ENCODE measurements around the gene CD7.

The CD7 gene

GRCh38 chr17:82300228-82300627, 17.2 kb downstream of the CD7 start:
- Histone ChIP-seq H3K9ac (ENCODE audit: low read depth, low read length) (no peak overlapping the region), H3K27me3 (ENCODE audit: control insufficient read depth, insufficient read depth, low read length) (no peaks in the 10 kb centered on the region), H3K36me3 (ENCODE audit: control insufficient read depth, insufficient read depth, low read length) (no peaks in the 10 kb centered on the region), H3K9me3 (ENCODE audit: control insufficient read depth, insufficient read depth, low read length) (no peaks in the 10 kb centered on the region), H3K27ac (ENCODE audit: low read depth, low read length) (no peak overlapping the region), H3K4me1 (ENCODE audit: control insufficient read depth, insufficient read depth, low read length) (no peaks in the 10 kb centered on the region), H3K4me3 (ENCODE audit: low read depth, low read length) (no peak overlapping the region)

- H3K27ac ChIP-seq (ENCODE audit: low read depth, low read length) = no peak overlapping the region
- H3K36me3 ChIP-seq (ENCODE audit: control insufficient read depth, insufficient read depth, low read length) = no peaks in the 10 kb centered on the region
- H3K9ac ChIP-seq (ENCODE audit: low read depth, low read length) = no peak overlapping the region
- H3K4me1 ChIP-seq (ENCODE audit: control insufficient read depth, insufficient read depth, low read length) = no peaks in the 10 kb centered on the region
- no peaks in the 10 kb centered on the region for H3K9me3 ChIP-seq (ENCODE audit: control insufficient read depth, insufficient read depth, low read length)
- no peaks in the 10 kb centered on the region for H3K27me3 ChIP-seq (ENCODE audit: control insufficient read depth, insufficient read depth, low read length)
- H3K4me3 ChIP-seq (ENCODE audit: low read depth, low read length) = no peak overlapping the region
These were observed 18.0 kb downstream of the CD7 start for GRCh38 chr17:82299452-82299851.

GRCh38 chr17:82298538-82299421, 18.6 kb downstream of the CD7 start:
- H3K27me3 ChIP-seq (ENCODE audit: control insufficient read depth, insufficient read depth, low read length) = no peaks in the 10 kb centered on the region
- H3K36me3 ChIP-seq (ENCODE audit: control insufficient read depth, insufficient read depth, low read length) = no peaks in the 10 kb centered on the region
- no peak overlapping the region for H3K4me3 ChIP-seq (ENCODE audit: low read depth, low read length)
- no peak overlapping the region for H3K27ac ChIP-seq (ENCODE audit: low read depth, low read length)
- H3K4me1 ChIP-seq (ENCODE audit: control insufficient read depth, insufficient read depth, low read length) = peaks cover 2% of the 10 kb centered on the region; the same call in 1 of the 2 replicates
- H3K9ac ChIP-seq (ENCODE audit: low read depth, low read length) = no peak overlapping the region
- H3K9me3 ChIP-seq (ENCODE audit: control insufficient read depth, insufficient read depth, low read length) = no peaks in the 10 kb centered on the region

DNA sequence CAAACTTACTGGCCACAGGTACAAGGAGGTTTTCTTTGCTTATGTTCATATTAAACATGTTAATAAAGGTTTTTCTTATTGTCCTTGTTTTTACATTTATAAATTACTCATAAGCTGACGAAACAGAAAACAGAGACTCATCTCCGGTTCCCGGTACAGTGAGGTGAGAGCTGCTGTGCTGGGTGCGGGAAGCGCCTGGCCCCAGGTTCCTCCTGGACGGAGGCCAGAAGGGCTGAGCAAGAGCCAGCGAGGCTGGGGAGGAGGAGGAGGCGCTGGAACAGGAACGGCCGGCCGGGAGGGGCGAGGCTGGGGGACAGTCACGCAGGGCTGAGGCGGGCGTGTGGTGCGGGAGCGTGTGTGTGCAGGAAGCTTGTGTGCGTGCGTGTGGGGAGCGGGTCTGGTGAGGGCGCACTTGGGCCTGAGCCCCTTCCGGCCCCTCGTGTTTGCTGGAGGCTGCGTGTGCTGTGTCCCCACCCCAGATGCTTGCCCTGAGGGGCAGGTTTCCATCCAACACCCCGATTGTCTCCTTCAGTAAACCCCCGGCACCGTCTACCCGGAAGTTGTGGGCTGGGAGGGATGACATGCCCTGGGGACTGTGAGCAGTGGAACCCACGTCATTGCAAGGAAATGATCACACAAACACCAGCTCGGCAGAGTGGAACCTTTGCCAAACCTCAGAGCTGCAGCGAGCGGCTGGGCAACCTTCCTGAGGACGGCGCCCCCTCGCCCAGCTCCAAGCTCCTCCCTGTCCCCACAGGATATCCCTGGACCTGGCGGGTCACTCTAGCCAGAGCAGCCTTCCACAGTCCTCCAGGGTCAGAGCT, 19.5 kb downstream of the CD7 start:
- Histone ChIP-seq H3K9ac (ENCODE audit: low read depth, low read length) (no peak overlapping the region), H3K27ac (ENCODE audit: low read depth, low read length) (no peak overlapping the region)

GRCh38 chr17:82297280-82297713, 20.1 kb downstream of the CD7 start:
- H3K27me3 ChIP-seq (ENCODE audit: control insufficient read depth, insufficient read depth, low read length) = no peaks in the 10 kb centered on the region
- no peak overlapping the region for H3K9ac ChIP-seq (ENCODE audit: low read depth, low read length)
- peaks cover 5% of the 10 kb centered on the region; the same call in 1 of the 2 replicates for H3K4me1 ChIP-seq (ENCODE audit: control insufficient read depth, insufficient read depth, low read length)
- H3K27ac ChIP-seq (ENCODE audit: low read depth, low read length) = no peak overlapping the region
- no peaks in the 10 kb centered on the region for H3K9me3 ChIP-seq (ENCODE audit: control insufficient read depth, insufficient read depth, low read length)
- no peaks in the 10 kb centered on the region for H3K36me3 ChIP-seq (ENCODE audit: control insufficient read depth, insufficient read depth, low read length)
- H3K4me3 ChIP-seq (ENCODE audit: low read depth, low read length) = no peak overlapping the region

More for the DNA sequence above, 19.5 kb downstream of the CD7 start:
- no peaks in the 10 kb centered on the region for H3K9me3 ChIP-seq (ENCODE audit: control insufficient read depth, insufficient read depth, low read length)
- H3K36me3 ChIP-seq (ENCODE audit: control insufficient read depth, insufficient read depth, low read length) = no peaks in the 10 kb centered on the region
- no peak overlapping the region for H3K4me3 ChIP-seq (ENCODE audit: low read depth, low read length)
- peaks cover 5% of the 10 kb centered on the region; the same call in 1 of the 2 replicates for H3K4me1 ChIP-seq (ENCODE audit: control insufficient read depth, insufficient read depth, low read length)
- no peaks in the 10 kb centered on the region for H3K27me3 ChIP-seq (ENCODE audit: control insufficient read depth, insufficient read depth, low read length)

GRCh38 chr17:82296511-82297279, 20.7 kb downstream of the CD7 start:
- Histone ChIP-seq H3K9me3 (ENCODE audit: control insufficient read depth, insufficient read depth, low read length) (no peaks in the 10 kb centered on the region), H3K27ac (ENCODE audit: low read depth, low read length) (no peak overlapping the region), H3K27me3 (ENCODE audit: control insufficient read depth, insufficient read depth, low read length) (no peaks in the 10 kb centered on the region), H3K4me3 (ENCODE audit: low read depth, low read length) (no peak overlapping the region), H3K4me1 (ENCODE audit: control insufficient read depth, insufficient read depth, low read length) (peaks cover 5% of the 10 kb centered on the region; the same call in 1 of the 2 replicates), H3K36me3 (ENCODE audit: control insufficient read depth, insufficient read depth, low read length) (no peaks in the 10 kb centered on the region), H3K9ac (ENCODE audit: low read depth, low read length) (no peak overlapping the region)

GRCh38 chr17:82295472-82295814, 22.0 kb downstream of the CD7 start:
- Histone ChIP-seq H3K27ac (ENCODE audit: low read depth, low read length) (no peak overlapping the region), H3K9me3 (ENCODE audit: control insufficient read depth, insufficient read depth, low read length) (no peaks in the 10 kb centered on the region), H3K27me3 (ENCODE audit: control insufficient read depth, insufficient read depth, low read length) (no peaks in the 10 kb centered on the region), H3K36me3 (ENCODE audit: control insufficient read depth, insufficient read depth, low read length) (no peaks in the 10 kb centered on the region), H3K9ac (ENCODE audit: low read depth, low read length) (no peak overlapping the region), H3K4me1 (ENCODE audit: control insufficient read depth, insufficient read depth, low read length) (peaks cover 5% of the 10 kb centered on the region; the same call in 1 of the 2 replicates), H3K4me3 (ENCODE audit: low read depth, low read length) (no peak overlapping the region)

GRCh38 chr17:82294064-82294773, 23.2 kb downstream of the CD7 start:
- H3K4me1 ChIP-seq (ENCODE audit: control insufficient read depth, insufficient read depth, low read length) = peaks cover 5% of the 10 kb centered on the region; the same call in 1 of the 2 replicates
- peak overlapping the region; percentile 68 for H3K4me3 ChIP-seq (ENCODE audit: low read depth, low read length)
- no peak overlapping the region for H3K27ac ChIP-seq (ENCODE audit: low read depth, low read length)
- no peaks in the 10 kb centered on the region for H3K27me3 ChIP-seq (ENCODE audit: control insufficient read depth, insufficient read depth, low read length)
- no peaks in the 10 kb centered on the region for H3K36me3 ChIP-seq (ENCODE audit: control insufficient read depth, insufficient read depth, low read length)
- no peaks in the 10 kb centered on the region for H3K9me3 ChIP-seq (ENCODE audit: control insufficient read depth, insufficient read depth, low read length)
- no peak overlapping the region for H3K9ac ChIP-seq (ENCODE audit: low read depth, low read length)

- Histone ChIP-seq H3K27me3 (ENCODE audit: control insufficient read depth, insufficient read depth, low read length) (no peaks in the 10 kb centered on the region), H3K9ac (ENCODE audit: low read depth, low read length) (peak overlapping the region; percentile 76; the same call in 1 of the 2 replicates), H3K4me1 (ENCODE audit: control insufficient read depth, insufficient read depth, low read length) (peaks cover 5% of the 10 kb centered on the region; the same call in 1 of the 2 replicates), H3K36me3 (ENCODE audit: control insufficient read depth, insufficient read depth, low read length) (no peaks in the 10 kb centered on the region), H3K9me3 (ENCODE audit: control insufficient read depth, insufficient read depth, low read length) (no peaks in the 10 kb centered on the region), H3K27ac (ENCODE audit: low read depth, low read length) (peak overlapping the region; percentile 95), H3K4me3 (ENCODE audit: low read depth, low read length) (peak overlapping the region; percentile 87)
These were observed 24.9 kb downstream of the CD7 start for GRCh38 chr17:82292251-82293154.
